Bronchial smooth muscle cell (primary cell): ENCODE results near the gene PAIP1. TPM values are rescaled to one million over a fixed set of nuclear protein-coding genes. Genes with fewer than 3 reads are reported as not detected.

Experiments
- total RNA-seq: library from RNA; depleted of rRNA; stranded (reverse); fragments of >200 nt; gene quantifications from 2 replicates; pipeline ENCODE4 v1.2.1, GENCODE V29; 2014

Gene PAIP1, protein sequence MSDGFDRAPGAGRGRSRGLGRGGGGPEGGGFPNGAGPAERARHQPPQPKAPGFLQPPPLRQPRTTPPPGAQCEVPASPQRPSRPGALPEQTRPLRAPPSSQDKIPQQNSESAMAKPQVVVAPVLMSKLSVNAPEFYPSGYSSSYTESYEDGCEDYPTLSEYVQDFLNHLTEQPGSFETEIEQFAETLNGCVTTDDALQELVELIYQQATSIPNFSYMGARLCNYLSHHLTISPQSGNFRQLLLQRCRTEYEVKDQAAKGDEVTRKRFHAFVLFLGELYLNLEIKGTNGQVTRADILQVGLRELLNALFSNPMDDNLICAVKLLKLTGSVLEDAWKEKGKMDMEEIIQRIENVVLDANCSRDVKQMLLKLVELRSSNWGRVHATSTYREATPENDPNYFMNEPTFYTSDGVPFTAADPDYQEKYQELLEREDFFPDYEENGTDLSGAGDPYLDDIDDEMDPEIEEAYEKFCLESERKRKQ
- total RNA-seq = 29.0 and 44.8 TPM in 2 replicates

DNA sequence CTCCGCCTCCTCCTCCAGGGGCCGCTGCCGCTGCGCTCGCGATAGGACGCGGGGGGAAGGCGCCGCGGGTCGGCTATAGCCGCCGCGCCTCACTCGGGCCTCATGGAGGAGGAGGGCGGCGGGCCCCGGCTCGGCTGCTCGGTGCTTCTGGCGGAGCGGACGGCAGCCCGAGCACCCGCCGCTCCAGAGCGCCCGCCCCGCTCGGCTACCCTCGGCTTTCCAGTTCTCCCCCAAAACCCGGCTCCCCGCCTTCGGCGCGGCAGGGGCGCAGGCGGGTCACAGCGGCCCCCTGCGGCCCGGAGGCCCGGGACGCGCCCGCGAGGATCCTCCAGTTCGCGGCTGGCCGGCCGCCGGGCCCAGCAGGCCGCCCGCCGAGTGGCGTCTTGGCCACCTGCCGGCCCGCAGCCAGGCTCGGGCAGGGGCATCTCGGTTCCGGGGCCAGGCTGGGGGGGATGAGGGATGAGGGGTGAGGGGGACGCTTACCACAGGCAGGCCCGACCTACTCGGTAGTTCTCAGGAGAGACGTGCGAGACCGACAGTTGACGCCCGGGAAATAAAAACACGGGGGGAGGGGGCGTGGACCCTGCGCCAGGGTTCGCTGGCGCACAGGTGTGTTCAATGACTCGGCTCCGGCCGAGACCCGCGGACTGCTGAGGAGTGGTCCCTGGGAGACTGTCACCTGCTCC is at the start of gene PAIP1:
TSS of gene PAIP1 (minus strand) at position 221 of the 686 bp plus-strand sequence. CDS start 231 bp downstream, outside the sequence.

DNA sequence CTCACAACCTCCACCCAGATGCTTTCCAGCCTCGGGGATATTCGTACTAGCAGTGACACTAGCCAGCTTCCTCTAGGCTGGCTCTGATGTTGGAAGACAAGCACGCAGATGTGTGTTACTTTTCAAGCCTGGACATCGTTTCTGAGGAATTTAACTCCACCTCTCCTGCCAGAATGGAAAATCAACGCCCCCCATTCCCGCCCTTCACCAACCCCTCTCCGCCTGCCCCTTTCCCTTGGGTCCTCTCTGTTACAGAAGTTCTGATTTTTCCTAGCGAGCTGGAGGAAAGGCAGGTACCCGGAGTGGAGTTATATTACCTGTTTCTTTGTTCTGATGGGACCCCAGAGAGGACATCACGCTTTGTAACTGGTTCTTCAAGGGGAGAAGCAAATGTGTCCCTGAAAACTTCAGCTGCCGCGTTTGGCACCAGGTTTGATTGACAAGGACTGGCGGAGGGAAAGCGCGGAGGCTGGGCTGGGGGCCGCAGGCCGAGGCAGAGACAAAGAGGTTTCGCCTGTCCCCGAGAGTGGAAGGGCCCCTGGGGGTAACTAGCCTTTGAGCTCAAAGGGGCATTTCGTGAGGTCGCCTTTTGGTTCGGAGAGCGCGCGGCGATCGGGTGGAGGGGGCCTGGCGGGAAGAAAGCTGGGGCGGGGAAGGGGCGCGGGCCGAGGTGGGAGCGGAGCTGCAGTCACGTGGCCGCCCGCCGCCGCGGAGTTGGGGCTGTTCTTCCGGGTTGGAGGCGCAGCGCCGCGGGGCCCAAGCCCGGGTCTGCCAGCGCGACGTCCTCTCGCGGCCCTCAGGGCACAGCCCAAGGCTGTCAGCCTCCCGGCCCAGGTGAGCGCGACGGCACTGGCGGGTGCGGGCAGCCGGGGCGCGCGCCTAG is 45.8 kb upstream of the PAIP1 start, which contains the start of gene NNT:
TSS of gene NNT (plus strand) at position 720 of the 883 bp plus-strand sequence. CDS start 6,016 bp downstream, outside the sequence.

DNA sequence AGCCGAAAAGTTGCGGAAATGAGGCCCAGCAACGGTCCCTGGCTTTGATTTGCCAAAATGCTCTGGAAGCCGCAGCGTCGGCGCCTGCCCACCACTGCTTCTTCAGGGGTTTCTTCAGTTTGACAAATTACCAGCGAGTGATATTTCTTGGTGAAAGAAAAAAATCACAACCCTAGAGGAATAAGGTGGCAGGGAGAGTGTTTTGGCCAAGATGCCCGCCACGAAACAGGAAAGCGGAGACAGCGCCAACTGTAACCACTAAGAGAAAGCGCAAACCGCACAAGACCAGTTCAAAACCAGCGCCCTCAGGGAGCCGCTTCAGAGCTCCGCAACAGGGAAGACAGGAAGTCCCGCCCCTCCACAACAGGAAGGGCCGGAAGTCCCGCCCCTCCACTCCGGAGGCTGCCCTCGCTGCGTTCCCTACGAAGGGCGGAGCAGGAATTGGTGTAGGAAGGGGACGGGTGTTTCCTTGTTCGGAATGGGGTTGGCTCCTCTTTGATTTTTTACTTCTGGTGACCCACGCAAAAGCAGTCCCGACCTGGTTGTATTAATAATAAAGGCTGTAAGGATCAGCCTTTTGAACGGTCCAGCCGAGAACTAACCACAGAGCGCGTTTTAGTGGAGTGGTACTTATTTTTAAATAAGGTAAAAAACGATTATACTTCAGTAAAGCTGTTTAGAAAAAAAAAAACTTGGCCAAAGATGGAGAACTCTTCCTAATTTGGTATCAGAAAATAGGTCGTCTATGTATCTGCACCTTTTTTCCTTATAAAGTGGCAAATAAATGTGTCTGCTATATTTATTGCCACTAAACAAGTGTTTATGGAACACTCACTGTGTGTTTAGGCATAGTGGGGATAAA is 41.8 kb downstream of the PAIP1 start, which contains the start of gene C5orf34:
TSS of gene C5orf34 (minus strand) at position 333 of the 862 bp plus-strand sequence. CDS start 5,809 bp downstream, outside the sequence.

DNA sequence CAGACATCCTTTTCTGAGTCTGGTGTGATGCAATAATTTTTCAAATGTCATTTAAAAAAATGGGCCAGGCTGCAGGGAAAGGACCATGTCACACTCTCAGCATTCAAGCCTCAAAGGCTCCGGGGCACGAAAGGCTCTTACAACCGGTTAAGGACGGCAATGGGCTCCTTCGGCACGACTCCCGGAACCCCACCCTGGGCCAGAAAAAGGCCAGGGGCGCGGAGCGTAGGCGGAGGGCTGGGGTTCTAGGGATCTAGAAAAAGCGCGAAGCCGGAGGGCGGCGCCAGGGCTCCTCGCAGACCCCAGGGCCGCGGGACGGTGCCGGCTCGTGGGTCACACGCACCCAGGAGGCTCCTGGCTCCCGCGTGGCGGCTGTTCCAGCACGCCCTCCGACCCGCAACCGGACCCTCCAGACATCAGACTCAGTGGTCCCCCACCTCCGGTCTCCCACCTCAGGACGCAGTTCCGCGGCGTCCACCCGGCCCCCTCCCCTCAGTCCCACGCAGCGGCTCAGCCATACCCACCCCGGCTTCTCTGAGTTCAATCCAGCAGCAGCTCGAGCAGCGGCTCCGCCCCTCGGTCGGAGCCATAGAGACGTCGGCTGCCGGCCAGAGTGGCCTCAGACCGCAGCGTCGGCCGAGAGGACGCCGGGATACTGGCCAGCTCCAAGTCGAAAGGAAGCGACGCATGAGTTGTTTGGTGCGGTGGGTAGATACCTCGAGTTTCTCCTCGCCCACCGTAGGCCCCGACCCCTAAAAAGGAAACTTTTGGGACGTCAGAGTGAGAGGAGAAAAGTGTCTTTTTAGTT is 73.4 kb downstream of the PAIP1 start, which contains the start of gene TMEM267:
TSS of gene TMEM267 (minus strand) at position 568 of the 808 bp plus-strand sequence. CDS start 29,896 bp downstream, outside the sequence.

Other genes with a start within 250 kb of the PAIP1 start
- gene HMGCS1, start 243.7 kb downstream of the PAIP1 start, total RNA-seq = 27.1 and 50.8 TPM in 2 replicates
- 0.94 and 1.4 TPM in 2 replicates for gene CCL28, start 144.7 kb downstream of the PAIP1 start, total RNA-seq
- gene TMEM267, start 73.2 kb downstream of the PAIP1 start, total RNA-seq = 12.8 and 17.5 TPM in 2 replicates
- 1.1 and 1.9 TPM in 2 replicates for gene C5orf34, start 41.9 kb downstream of the PAIP1 start, total RNA-seq
- 61.6 and 84.8 TPM in 2 replicates for gene NNT, start 46.1 kb upstream of the PAIP1 start, total RNA-seq